SK-N-DZ (cell line): ENCODE data around the gene PRKAR2B.
"Not testable (repeated sequence)": the region's sequence is repeated elsewhere in the genome, so short reads cannot be mapped to it uniquely, and the experiment has no call there.

Experiments
- DNase-seq: peaks from one replicate; pipeline ENCODE4 v3.0.0-alpha.2; 2015; ENCODE audit warnings: low spot score

The PRKAR2B gene

DNA sequence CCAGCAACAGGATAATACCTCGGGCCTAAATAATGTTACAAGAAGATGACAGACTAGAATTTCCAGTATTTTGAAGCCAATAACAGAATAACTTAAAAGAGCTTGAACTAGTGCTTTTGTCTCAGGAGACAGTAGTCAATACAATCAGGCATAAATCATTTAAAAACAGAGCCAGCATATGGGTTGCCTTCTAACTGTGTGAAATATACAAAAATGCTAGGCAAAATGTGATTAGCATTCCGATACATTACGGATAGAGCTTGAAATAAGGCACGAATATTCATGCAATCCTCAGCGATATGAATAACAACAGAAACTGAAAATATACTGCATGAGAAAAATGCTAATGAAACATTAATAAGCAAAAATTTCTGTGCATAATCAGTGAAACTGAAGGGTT lies 18.3 kb upstream of the PRKAR2B start:
- no peak for DNase-seq

DNA sequence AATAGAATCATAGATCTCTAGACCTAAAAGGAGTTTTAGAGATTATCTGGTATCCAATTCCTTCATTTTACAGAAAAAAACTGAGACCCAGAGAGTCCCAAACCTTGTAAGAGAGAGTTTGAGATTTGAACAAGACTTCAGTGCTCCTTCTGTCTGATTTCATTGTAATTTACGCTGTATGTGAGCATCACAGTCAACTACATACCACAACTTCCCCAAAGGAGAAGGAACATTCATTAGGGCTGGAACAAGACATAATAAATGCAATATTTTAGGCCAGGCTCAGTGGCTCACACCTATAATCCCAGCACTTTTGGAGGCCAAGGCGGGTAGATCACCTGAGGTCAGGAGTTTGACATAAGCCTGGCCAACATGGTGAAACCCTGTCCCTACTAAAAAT lies 17.3 kb upstream of the PRKAR2B start:
- DNase-seq: no peak

DNA sequence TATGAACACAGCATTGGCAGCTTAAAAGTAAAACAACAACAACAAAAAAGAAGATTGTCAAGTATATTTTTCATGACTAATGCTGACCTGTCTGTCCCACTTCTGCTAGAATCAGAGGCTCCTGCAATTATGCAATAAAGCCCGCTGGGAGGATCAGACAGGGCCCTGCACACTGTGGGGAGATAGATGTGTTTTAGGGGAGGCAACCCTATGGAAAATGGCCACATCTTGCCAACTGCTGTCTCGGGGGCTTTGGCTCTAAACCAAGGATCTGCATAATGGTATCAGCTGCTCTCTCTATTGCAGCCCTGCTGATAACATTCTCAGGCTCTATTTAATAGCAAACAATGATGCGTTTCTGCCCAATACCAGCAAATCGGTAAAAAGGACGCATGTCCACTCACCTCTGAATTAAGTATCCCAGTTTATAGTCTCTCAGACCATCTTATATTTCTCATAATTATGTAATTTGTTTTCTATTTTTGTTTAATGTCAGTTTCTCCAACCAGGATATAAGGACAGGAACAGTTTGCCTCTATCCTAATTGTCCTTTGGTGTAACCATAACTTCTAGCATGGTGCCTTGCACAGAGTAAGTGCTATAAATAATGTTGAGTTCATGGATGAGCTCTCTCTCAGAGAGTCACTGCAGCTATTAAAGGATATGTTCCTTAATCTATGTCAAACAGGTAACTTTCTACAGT lies 15.3 kb upstream of the PRKAR2B start:
- DNase-seq: no peak

DNA sequence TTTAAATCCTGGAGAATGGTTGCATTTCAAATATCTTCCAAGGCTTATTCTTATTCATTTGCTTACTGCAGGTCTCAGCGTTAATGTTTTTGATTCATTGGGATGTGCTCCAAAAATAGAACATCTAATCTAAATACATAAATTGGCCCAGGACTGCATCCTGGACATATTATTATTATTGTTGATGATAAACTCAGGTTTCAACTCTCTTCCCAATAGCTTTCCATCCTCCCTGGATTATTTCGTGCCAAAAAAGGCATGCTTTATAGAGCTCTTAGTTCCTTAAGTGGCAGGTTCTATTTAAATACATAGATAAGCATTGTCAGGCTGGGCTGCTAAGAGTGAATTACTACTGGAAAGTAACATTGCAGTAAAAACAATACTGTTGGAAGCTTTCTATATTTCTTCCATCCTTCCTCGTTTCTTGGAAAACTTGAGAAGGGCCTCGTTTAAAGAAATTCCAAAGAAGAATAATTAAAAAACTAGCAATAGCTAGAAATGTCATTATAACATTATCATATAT lies 14.7 kb upstream of the PRKAR2B start:
- DNase-seq: no peak

DNA sequence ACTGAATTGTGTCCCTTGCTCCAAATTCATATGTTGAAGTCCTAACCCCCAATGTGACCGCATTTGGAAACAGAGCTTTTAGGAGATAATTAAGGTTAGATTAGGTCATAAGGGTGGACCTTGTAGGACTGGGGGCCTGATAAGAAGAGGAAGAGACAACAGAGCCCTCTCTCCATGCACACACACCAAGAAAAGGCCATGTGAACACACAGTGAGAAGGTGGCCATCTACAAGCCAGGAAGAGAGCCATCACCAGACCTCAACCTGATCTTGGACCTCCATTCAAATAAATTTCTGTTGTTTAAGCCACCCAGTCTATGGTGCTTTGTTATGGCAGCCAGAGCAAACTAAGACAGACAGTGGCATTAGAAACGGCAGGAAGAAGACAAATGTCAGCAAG lies 12.5 kb upstream of the PRKAR2B start:
- DNase-seq: no peak

DNA sequence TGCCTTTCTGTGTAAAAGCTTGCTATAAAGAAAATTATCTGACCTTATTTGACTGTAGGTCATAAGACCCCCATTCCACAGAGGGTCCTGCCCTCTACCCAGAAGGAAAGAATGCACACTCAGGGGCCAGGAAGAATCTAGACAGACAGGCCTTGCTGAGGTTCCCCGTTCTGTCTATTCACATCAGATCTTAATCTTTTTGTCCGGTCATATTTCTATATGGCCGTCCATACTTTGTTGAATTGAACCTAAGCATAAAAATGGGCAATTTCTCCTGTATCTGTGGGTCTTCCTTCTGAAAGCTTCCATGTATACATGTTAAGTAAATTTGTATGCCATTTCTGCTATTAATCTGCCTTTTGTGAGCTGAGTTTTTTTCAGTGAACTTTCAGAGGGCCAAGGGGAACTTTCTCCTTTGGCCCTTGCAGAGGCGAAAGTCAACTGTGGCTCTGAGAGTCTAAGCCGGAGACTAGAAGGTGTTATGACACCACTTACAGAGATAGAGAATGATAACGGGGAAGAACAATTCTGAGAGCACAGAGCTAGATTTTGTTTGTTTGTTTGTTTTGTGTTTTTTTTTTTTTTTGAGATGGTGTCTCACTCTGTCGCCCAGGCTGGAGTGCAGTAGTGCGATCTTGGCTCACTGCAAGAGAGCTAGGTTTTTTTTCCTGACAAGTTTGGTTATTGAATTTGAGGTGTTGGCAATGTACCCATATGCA lies 11.6 kb upstream of the PRKAR2B start:
- no peak for DNase-seq

DNA sequence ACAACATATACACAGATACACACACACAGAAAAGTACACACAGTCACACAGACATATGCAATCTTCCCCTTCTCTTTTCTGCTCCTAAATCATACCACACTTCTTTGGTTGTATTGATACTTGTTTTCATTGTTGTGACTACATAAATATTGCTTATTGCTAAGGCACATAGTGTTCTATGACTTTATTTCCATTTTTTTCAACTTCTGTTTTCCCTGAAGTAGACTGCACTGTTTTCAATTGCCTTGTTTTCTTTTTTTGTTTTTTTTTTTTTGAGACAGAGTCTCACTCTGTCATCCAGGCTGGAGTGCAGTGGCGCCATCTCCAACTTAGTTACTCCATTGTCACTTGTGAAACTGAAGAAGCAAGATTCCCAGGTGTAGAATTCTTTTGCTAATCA lies 10.0 kb upstream of the PRKAR2B start:
- no peak for DNase-seq

DNA sequence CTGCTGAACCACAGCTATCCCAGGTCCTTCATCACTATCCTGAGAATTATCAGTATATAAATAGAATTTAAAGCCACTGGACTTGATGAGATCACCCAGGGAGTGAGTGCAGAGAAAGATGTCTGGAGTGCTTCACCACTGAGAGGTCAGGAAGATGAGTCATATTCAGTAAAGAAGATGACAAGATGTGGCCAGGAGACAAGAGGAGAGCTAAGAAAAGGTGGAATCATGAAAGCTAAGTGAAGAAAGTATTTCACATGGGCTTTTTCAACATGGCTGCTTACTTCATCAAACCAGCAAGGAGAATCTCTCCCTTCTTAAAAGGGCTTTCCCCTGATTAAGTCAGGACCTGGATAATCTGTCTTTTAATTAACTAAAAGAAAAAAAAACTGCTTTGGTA lies 9.1 kb upstream of the PRKAR2B start:
- peak; percentile 43 for DNase-seq

DNA sequence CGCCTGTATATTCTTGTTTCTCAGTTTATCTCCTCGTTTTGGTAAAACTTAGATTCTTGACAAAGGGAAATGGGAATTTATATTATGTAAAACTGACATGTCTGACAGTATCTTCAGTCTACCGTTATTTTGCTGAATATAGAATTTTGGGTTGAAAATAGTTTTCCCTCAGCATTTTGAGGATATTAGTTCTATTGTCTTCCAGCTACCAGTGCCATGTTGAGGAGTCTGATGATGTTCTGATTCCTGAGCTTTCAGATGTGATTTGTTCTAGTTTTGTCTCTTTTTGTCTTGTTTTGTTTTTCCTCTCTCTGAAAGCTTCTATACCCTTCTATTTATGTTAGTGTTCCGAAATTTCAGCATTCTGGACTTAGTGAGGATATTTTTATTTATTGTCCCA lies 8.0 kb upstream of the PRKAR2B start:
- no peak for DNase-seq

DNA sequence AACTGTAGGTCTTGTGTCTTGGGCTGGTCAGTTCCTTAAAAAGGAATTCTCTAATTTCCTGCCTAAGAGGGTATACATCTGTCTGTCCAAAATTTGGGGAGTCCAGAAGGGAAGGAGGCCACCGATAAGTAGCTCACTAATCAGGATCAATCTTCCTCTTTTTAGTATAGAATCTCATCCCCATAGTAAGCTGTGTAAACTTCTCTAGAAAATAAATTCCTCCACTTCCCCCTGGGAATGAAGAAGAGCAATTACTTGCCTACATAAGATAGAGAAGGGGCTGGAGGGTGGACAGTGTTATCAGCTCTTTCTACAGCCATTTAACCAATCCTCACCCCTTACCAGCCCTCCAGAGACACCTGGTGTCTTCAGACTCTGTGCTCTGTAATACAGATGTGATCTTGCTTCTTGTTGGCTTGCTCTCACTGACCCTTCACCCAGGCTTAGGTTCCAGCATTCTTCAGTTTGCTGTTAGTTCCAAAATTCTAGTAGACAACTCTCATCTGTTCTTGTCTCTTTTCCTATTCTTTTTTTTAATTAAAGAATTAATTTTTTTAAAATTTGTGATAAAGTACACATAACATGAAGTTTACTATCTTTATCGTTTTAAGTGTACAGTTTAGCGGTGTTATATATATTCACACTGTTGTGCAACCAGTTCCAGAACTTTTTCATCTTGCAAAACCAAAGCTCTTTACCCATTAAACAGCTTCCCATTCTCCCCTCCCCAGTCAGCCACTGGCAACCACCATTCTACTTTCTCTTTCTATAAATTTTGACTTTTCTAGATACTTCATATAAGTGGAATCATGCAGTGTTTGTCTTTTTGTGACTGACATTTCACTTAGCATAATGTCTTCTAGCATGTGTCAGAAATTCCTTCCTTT lies 6.5 kb upstream of the PRKAR2B start:
- no peak for DNase-seq

DNA sequence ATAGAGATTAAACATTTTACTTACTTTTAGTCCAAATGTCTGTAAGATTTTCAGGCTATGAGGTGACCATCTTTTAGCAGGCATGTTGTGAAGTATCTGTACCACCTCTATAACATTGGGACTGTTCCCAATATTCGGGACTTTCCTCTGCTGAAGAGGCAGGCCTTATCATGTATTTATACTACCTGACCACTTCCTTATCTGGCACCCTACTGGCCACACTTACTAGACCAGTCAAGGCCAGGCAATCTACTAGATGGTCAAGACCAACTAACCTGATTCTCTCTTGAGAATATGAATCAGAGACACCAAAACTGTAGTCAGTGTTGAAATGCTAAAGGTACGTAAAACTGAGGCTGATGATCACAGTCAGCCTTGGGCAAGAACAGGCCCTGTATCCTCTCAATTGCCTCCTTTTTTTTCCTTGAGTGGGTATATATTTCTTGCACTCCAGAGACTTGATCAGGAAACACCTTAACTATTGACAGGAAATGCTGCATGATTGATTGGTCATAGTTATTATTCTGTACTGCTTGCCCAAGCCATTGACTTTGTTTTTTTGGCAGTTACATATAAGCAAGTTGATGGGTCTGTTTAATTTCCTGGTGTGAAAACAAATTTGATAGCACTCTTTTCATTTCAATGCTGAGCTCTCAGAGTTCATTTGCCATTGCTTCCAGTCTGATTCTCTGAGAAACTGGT lies 5.2 kb upstream of the PRKAR2B start:
- no peak for DNase-seq

DNA sequence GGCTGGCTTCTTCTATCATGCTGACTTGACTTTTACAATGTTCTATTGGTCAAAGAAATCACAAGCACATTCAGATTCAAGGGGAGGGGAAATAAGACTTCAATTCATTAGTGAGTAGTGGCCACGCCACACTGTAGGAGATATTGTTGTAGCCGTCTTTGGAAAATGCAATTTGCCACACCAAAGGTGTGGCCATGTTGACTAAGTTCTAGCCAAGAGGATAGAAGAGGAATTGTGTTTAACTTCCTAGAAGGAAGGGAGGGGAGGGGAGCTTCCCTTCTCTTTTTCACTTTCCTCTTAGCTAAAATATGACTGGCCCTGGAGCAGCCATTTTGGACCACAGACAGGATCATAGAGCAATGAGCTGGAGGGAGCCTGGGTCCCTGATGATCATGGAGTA lies 3.4 kb upstream of the PRKAR2B start:
- no peak for DNase-seq

DNA sequence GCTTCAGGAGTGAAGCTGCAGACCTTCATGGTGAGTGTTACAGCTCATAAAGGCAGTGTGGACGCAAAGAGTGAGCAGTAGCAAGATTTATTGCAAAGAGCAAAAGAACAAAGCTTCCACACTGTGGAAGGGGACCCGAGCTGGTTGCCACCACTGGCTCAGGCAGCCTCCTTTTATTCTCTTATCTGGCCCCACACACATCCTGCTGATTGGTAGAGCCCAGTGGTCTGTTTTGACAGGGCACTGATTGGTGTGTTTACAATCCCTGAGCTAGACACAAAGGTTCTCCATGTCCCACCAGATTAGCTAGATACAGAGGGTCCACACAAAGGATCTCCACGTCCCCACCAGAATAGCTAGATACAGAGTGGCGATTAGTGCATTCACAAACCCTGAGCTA lies 2.7 kb upstream of the PRKAR2B start:
- DNase-seq: not testable (repeated sequence)

DNA sequence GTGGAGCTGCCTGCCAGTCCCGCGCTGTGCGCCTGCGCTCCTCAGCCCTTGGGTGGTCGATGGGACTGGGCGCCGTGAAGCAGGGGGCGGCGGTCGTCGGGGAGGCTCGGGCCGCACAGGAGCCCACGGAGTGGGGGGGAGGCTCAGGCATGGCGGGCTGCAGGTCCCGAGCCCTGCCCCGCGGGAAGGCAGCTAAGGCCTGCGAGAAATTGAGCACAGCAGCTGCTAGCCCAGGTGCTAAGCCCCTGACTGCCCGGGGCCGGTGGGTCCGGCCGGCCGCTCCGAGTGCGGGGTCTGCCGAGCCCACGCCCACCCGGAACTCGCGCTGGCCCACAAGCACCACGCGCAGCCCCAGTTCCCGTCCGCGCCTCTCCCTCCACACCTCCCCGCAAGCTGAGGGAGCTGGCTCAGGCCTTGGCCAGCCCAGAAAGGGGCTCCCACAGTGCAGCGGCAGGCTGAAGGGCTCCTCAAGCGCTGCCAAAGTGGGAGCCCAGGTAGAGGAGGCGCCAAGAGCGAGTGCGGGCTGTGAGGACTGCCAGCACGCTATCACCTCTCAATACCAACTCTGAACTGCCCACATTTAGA lies 2.1 kb upstream of the PRKAR2B start:
- DNase-seq: not testable (repeated sequence)

DNA sequence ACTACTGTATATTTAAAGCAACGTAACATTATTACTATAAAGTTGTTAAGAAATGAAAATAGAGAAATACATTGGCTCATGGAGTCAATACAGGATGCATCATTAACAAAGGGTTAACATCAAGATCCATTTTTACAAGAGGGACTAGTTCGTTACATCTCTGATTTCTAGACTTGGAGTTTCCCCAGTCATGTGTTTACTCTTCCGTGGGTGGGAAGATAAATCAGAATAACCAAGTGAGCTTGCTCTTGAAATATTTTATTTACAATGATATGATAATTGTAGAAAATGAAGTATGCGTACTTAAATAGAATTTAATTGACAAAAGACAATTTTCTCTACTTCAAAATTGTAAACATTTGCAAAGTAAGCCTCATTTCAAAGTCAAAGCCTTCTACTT lies 1.0 kb upstream of the PRKAR2B start:
- no peak for DNase-seq

DNA sequence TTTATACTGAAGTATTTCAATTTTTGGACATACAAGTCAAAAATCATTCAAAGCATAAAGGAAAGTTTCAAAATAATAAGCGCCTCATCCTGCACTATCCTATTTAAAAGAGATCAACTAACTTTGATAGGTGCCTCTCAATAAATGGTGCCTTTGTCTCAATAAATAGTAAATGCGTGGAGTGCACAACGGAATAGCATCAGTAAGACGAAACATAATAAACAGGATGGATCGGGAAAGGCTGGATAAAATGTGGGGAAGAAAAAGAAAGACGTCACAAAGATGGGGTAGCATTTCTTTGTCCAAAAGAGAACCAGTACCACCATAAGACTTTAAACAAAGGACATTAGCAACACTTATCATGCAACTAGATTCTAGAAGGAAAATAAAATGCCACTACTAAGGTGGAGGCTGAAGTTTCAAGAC lies 571 bp upstream of the PRKAR2B start:
- DNase-seq: no peak

DNA sequence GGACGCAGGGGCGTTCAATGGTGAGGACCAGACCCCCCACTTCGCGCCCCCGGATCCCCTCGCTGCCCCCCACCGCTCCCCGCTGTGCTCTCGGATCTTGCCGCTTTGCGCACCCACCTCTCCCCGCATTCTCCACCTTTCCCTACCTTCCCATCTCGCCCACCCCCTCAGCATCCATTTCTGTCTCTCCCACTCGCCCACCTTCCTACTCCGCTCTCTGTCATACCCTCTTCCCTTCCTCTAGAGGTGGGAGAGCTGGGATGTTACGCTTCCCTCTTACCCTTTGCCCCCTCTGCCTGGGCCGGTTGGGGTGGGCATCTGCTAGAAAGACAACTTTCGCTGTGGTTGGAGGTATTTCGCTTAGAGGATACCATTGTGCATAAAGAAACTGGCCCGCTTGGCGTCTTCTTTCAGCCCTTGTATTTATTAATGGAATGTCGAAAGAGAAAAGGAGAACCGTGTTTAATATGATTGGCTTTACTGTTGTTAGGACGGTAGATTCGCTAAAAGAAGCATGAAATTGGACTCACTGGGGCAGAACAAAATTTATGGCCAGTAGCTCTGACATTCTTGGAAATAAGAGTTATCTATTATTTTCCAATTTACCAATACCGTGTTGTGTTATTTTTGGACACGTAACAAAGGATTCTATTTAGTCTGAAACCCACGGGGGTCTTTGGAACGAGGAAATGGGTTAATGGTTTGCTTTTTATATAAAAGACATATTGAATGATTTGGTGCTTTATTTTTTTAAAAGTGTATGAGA lies 873 bp downstream of the PRKAR2B start:
- DNase-seq: peak; percentile 54

DNA sequence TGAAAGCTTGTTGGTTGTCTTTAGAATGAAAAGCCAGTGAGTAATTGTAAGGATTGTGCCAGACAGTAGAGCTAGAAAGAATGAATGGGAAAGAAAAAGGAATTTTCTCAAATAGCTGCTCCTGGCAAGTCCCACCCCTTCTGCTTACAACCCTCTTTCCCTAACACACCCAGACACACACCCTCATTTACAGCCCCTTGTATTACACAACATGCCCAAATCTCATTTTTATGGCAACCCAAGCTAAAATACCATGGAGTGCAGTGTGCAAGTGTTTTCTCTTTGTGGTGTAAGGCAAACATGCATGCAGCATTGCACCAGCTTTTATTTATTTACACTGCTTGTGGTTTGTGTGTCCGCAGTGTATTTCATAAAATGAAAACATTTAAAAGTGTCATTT lies 1.5 kb downstream of the PRKAR2B start:
- DNase-seq: no peak

DNA sequence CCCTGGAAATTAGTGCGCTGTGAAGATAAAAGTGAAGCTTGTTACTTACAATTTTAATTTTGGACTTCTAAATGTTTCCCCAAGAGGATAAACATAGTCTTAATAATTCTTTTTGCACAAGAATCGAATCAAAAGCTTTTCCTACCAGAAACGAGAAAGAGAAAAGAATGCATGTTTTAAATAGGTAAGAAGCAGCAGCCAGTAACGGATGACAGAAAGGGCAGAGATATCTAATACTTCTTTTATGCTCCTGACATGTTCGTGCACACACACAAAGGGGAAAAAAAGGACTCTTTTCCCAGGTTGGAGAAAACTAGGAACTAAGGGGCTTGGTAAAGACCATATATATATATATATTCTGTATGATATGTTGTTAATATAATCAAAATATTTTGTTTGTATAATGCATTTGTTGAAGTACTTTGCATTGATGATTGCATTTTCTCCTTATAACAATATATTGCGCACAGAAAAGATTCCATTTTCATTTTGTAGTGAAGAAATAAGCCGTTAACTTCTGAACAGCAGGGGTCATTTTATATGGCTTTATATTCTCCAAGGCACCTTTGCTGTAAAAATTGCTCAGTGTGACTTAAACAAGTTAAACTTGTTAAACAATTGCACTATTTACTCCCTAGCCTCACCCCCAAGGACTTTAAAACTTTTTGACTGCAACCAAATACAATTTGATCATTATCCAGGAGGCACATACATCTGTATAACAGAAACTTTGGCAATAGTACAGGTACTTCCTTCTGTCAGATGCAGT lies 2.2 kb downstream of the PRKAR2B start:
- DNase-seq: no peak
